CD1c-positive myeloid dendritic cell (primary cell): ENCODE results near the gene FBXO5.
"Not testable (repeated sequence)": the region's sequence is repeated elsewhere in the genome, so short reads cannot be mapped to it uniquely, and the experiment has no call there.

Experiments used
- DNase-seq: peaks from one replicate; pipeline ENCODE4 v3.0.0-alpha.2; 2016; ENCODE audit errors: extremely low spot score

FBXO5 gene, protein sequence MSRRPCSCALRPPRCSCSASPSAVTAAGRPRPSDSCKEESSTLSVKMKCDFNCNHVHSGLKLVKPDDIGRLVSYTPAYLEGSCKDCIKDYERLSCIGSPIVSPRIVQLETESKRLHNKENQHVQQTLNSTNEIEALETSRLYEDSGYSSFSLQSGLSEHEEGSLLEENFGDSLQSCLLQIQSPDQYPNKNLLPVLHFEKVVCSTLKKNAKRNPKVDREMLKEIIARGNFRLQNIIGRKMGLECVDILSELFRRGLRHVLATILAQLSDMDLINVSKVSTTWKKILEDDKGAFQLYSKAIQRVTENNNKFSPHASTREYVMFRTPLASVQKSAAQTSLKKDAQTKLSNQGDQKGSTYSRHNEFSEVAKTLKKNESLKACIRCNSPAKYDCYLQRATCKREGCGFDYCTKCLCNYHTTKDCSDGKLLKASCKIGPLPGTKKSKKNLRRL

DNA sequence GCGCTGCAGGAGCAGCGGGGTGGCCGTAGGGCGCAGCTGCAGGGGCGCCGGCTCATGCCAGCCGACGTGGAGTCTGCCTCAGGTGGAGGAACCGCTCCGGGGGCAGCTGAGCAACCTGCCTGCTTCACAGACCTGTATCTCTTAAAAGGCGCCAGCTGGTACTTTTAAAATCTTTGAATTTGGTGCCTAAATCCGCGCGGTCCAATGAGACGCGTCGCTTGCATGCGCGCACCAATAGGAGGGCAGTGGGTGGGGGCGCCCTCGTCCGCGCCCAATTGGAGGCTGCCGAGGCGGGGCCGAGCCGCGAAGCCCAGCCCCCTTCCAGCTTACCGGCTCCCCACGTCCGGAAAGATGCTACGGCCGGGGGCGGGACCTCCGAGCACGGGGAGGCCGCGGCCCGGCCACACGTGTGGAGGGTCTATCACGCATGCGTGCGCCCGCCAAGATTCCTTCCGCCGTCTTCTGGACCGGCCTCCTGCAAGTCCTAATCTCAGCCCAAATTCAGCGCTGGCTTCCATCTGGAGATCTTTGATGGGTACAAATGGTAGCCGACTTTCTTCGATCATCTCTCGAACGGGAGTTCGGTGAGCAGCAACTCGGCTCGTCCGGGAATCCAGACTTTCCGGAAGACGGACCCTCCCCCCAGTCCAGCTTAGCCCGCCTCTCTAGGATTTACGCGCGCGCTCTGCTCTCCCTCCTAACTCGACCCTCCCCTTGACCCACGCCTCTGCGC lies at the start of gene FBXO5:
FBXO5 (minus strand) TSS at position 138 of the 733 bp plus-strand sequence; CDS start at position 56, 82 bp downstream.
- peak; percentile 98 for DNase-seq

- DNase-seq, result peak; percentile 52
Observed at GRCh38 chr6:153032255-153032882, 49.5 kb upstream of the FBXO5 start.

DNA sequence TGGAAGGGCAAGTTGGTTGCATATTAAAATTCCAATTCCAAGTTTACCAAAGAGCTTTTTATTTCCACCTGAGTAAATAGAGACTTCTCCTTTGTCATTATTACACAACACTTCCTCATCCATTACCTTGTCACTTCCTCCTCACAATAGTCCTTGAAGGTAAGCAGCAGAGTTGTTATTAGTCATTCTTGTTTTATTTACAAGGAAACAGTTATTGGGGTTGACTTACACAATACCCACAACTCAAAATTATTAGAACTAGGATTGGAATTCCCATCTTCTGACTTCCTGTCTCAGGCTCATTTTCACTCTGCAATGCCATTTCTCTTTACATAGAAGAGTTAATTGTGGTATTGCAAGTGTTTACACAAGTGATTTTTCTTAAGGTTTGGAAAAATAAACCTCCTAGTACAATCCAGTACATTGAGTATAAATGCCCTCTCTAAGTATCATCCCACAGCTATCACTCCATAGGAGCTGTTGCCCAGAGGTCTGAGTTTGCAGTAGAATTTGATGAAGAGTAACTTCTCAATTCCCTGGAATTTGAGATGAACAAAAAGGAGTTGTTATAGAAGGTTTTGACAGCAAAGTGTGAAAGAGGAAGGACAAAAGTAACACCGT lies 48.6 kb upstream of the FBXO5 start:
- no peak for DNase-seq

GRCh38 chr6:153028963-153029362 lies 46.1 kb upstream of the FBXO5 start:
- no peak for DNase-seq

GRCh38 chr6:153028286-153028685 lies 45.4 kb upstream of the FBXO5 start:
- no peak for DNase-seq

DNA sequence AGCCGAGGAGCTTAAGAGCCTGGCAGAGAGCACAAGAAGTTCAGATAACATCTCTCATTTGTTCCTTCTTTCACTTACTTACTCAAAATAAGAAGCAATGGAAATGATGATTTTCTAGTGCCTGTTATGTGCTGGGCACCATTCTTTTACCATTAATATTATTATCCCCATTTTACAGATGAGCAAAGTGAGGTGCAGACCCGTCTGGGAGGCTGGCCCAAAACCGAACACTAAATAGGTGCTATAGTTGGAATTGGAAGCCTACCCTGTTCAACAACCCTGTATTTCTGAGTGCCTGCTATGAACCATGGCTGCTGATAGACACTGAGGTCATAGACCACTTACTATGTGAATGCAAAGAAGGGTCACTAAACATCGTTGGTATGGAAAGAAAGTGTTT lies 44.6 kb upstream of the FBXO5 start:
- DNase-seq, result no peak

GRCh38 chr6:153024709-153025017 lies 41.8 kb upstream of the FBXO5 start:
- DNase-seq, result no peak

DNA sequence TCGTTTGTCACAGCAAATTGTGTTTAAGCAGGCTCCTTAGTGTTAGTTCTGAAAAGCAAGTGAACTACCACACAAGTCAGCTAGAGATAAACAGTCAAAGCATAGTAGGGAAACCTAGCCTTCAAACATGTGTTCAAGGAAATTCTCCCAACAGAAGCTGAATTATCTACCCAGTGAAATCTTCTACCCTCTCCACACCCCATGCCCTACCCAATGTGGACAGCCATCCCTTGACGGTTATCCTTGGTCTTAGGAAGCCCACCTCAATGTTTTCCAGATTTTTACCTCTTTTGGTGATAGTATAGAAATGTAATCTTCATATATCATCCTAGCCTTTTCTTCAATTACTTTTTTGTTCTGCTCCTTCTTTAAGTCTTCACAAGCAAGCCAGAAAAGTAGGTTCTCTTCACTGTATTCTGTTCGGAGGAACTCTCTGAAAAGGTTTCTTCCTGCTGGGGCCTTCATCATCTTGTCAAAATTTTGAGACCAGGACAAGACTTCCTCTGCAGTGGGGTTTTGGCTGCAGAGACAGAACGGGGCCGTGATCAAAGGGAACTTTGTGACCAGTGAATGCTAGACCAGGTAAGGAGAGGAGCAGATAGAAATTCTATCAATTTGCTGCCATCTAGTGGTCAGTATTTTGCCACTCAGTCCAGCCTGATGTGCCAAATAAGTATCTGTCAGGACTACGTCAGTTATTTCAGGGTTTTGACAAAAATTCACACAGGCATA lies 41.3 kb upstream of the FBXO5 start:
- peak; percentile 67 for DNase-seq

GRCh38 chr6:153018355-153018754 lies 35.5 kb upstream of the FBXO5 start:
- DNase-seq, result no peak

DNA sequence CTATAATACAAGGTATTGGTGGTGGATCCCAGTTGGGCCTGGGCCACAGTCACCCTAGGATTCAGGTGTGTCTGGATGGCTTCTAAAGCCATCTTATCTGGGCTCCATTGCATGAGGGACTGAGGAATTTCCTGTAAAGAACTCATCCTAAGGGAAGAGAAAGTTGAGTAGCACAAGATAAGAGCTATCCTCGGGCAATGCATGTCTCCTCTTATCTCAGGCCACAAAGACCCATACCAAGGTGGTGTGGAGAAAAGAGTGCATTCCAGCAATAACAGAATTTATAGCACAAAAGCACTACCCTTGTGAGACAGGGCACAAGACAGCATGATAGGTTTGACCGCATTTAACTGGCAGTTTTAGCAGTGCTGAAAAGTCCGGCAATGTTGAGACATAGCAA lies 34.0 kb upstream of the FBXO5 start:
- DNase-seq, result no peak

- no peak for DNase-seq
Observed at GRCh38 chr6:153015094-153015640, 32.3 kb upstream of the FBXO5 start.

GRCh38 chr6:153013438-153013837 lies 30.6 kb upstream of the FBXO5 start:
- no peak for DNase-seq

DNA sequence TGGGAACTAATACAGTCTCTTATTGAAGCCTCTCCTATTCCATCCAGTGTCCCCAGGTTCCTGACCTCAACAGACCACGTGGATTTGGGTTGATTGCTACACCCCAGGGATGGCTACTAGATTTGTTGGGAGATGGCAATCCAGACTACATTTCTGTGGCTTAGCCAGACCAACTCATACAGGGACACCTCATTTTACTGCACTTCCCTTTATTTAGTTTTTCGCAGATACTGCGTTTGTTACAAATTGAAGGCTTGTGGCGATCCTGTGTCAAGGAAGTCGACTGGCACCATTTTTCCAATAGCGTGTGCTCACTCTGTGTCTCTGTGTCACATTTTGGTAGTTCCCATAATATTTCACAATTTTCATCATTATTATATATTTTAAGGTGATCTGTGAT lies 30.0 kb upstream of the FBXO5 start:
- DNase-seq, result no peak

- DNase-seq, result no peak
Observed at GRCh38 chr6:153003366-153003690, 20.5 kb upstream of the FBXO5 start.

DNA sequence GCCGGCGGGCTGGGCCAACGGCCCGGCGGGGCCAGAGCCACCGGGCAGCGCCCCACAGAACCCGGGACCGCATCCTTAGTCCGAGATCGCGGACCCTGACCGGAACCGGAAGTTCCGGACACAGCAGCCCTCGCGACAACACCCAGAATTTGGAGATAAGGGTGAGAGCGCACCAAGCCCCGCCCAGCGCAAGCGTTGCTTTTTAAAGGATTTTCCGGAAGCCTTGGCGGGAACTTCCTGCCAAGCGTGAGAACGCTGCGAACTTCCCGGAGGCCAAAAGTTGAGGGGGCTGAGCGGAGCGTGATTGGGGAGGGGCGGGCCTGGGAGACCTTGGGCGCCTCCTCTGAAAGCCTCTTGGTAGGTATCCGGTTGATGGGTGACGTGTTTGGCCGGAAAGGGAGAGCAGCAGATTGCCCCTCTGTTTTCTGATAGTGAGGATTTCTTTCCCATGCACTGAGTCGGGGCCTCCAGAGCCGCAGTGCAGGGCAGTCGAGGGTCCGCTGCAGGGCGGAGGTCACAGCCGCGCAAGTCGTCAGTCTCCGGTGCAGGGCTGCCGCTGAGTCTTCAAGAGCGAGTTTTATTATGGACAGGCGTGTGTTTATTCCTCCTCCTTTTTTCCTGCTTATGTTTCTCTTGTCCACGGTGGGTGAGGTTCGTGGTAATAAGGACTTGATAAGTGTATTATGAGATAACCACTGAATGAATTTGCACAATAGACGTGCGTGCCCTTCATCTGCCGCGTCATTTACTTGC lies 19.9 kb upstream of the FBXO5 start, which contains the start of gene MTRF1L:
MTRF1L (minus strand) TSS at position 97 of the 753 bp plus-strand sequence; CDS start at position 73, 24 bp downstream.
- peak; percentile 97 for DNase-seq

DNA sequence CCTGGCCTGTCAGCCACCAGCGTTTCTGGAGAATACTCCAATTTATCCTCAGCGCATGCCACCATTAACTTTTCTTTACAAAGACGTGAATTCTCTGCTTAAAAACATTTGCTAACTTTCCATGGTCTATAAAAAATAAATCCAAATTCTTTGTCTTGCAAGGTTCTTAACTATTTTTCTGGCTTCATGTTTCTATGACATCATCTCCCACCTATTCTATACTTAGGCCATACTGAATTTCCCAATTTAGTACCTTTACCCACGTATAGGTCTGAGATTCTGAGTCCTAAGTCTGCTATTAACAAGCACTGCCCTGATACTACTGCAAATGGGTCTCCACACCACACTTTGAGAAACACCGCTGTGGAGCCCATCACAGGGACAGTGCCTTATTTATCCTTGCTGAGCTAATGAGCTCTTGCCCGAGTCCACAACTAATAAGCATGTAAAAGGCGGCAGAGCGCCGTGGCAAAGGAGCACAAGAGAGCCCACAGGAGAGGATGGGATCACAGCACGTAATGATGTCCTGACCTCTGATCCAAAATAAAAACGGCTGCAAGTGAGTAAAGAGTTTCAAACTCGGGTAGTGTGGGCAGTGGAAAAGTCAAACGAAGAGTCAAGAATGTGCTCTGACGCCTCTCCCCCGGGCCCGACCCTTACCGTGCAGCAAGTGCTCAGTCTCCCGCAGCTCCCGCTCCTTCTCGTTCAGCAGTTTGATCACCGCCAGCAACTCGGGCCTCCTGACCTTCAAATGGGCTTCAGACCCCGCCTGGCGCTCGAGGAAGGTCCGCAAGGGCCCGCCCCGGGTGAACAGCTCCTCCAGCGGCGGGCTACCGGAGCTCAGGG lies 19.1 kb upstream of the FBXO5 start:
- DNase-seq, result peak; percentile 12

GRCh38 chr6:153000790-153001189 lies 17.9 kb upstream of the FBXO5 start:
- not testable (repeated sequence) for DNase-seq

GRCh38 chr6:153000243-153000642 lies 17.4 kb upstream of the FBXO5 start:
- DNase-seq, result no peak

DNA sequence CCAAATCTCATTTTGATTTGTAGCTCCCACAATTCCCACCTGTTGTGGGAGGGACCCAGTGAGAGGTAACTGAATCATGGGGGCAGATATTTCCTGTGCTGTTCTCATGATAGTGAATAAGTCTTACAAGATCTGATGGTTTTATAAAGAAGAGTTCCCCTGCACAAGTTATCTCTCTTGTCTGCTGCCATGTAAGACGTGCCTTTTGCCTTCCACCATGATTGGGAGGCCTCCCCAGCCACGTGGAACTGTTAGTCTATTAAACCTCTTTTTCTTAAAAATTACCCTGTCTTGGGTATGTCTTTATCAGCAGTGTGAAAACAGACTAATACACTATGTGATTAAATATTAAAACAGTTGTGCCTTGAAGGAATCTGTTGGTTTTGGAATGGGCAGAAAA lies 16.7 kb upstream of the FBXO5 start:
- not testable (repeated sequence) for DNase-seq

DNA sequence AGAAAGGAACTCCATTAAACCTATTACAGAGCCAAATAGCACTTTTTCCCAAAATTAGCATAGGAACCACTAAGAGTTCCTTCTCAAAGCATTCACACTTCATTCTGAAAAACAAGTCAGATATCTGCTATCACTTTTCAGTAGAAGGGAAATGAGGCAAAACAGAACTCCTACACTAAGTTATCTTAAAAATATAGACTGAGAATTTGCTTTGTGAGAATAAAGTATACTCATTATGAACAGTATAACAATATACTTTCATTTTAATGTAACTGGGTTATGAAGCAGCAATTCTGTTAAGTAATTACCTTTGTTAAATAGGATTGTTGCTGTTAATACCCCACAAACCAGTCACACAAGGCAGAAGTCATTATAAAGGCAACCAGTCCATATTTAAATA lies 11.0 kb upstream of the FBXO5 start:
- no peak for DNase-seq
